A549 (cell line): ENCODE data around the gene NRXN2.

Experiments
- KDM1A ChIP-seq: fragments of 200-600 bp; sonication (generic); IDR thresholded peaks from 2 replicates; pipeline ENCODE4 v1.6.1; 2016; ENCODE audit warnings: low read depth, mild to moderate bottlenecking
- POLR2A ChIP-seq: IDR thresholded peaks from 2 replicates; pipeline ENCODE4 v1.6.1; 2012; ENCODE audit warnings: mild to moderate bottlenecking, low read length
- TF ChIP-seq, protein P1 (sequence below): fragments of >200 bp; sonication (Bioruptor Twin); formaldehyde crosslinking; IDR thresholded peaks from 3 replicates; pipeline ENCODE4 v1.5.1; 2016

DNA sequence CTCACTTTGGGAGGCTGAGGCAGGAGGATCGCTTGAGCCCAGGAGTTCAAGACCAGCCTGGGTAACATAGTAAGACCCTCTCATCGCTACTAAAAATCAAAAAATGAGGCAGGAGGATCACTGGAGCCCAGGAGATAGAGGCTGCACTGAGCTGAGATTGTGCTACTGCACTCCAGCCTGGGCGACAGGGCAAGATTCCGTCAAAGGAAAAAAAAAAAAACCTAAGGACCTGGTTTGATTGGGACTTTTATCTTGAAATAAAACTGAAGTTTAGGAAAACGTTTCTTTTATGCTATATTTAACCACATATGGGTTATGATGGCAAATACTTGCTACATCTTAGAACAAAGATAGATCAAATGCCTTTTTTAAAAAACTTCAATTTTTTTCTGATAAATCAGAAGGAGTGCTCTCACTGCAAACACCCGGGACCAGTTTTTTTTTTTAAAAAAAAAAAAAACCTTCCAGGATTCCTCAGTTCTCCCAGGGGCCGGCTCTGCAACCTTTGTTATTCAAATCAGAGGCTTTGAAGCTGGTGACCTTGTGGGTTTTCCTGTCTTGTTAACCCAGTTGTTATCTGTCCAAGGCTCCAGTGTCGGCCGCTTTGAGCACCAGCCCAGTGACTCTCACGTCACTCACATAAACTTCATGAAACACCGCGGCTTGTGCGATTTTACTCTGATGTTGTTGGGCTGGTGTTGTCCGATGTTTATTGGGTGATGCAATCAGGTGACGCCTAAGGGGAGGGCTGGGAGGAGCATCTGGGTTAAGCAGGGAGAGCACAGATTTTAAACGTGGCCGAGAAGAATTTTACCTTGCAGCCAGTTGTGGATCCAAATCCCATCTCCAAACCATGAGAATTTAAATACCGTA is 156.7 kb downstream of the NRXN2 start:
- TF ChIP-seq KDM1A (no peak), POLR2A (no peak)
- TF ChIP-seq, protein P1, sequence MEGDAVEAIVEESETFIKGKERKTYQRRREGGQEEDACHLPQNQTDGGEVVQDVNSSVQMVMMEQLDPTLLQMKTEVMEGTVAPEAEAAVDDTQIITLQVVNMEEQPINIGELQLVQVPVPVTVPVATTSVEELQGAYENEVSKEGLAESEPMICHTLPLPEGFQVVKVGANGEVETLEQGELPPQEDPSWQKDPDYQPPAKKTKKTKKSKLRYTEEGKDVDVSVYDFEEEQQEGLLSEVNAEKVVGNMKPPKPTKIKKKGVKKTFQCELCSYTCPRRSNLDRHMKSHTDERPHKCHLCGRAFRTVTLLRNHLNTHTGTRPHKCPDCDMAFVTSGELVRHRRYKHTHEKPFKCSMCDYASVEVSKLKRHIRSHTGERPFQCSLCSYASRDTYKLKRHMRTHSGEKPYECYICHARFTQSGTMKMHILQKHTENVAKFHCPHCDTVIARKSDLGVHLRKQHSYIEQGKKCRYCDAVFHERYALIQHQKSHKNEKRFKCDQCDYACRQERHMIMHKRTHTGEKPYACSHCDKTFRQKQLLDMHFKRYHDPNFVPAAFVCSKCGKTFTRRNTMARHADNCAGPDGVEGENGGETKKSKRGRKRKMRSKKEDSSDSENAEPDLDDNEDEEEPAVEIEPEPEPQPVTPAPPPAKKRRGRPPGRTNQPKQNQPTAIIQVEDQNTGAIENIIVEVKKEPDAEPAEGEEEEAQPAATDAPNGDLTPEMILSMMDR = no peak
